ENCODE results near the gene C5.

Gene C5

DNA sequence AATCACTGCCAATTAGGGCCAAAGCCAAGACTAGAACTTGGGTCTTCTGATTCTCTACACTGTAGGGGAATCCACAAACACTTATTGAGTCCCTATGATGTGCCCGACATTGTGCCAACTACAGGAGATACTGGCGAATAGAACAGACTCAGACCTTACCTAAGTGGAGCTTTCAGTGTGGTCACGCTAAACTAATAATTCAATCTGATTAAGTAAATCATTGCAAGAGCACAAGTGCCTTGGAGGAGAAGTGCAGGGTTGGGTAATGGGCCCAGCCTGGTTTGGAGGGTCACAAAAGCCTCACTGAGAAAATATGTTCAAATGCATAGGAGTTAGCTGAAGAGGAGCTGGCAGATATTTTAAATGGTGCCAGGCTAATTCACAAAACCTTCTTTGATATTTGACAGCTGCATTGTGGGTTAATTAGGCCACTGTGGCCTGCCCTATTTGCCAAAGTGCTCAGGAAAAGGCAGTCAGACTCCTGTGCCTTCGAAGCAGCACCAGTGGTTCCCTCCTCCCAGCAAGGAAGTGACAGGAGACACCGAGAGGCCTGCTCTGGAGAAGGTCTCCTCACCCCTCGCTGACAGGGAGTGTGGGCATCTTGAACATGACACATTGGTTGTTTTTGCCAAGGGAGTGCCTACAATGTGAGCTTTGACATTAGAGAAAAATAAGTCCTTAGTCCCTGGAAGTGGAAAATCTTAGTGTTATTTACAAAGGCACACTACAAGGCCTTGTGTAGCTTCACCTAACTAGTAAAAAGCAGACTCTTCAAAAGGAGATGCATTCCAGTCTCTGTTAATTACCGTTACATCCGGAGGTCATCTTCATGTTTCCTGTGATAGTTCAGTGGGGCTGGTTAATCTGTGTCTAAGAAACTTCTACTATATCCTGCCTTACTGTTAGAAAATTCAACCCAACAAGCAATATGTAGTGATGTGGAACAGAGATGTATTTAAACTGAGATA, 99.4 kb downstream of the C5 start:
- no peak for TF ChIP-seq POLR2A (IDR thresholded peaks at IDR 0.05; ENCODE audit: low read depth, low read length)
- DNase-seq (ENCODE audit: insufficient read length, low spot score) (no peak), FAIRE-seq (no peak)

DNA sequence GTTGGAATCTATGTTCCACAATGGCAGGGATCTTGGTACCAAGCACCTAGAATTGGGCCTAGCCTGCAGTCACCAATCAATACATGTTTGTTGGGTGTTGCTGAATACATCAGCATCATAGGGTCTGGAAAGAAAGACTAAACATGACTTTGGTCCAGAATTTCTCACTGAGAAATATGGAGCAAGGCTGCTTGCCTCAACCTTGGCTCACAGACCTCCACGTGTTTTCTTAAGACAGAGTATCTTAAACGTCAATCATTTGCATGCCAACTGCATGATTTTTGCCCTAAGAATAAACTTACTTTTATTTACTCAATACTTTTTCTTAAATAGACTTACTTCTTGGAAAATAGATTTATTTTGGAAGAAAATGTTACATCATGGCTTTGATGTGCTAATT, 100.8 kb downstream of the C5 start:
- DNase-seq (ENCODE audit: insufficient read length, low spot score) (no peak), FAIRE-seq (no peak)
- no peak for TF ChIP-seq POLR2A (IDR thresholded peaks at IDR 0.05; ENCODE audit: low read depth, low read length)

GRCh38 chr9:120948824-120949223, 101.3 kb downstream of the C5 start:
- FAIRE-seq (no peak), DNase-seq (ENCODE audit: insufficient read length, low spot score) (no peak)
- TF ChIP-seq POLR2A (IDR thresholded peaks at IDR 0.05; ENCODE audit: low read depth, low read length), result no peak

DNA sequence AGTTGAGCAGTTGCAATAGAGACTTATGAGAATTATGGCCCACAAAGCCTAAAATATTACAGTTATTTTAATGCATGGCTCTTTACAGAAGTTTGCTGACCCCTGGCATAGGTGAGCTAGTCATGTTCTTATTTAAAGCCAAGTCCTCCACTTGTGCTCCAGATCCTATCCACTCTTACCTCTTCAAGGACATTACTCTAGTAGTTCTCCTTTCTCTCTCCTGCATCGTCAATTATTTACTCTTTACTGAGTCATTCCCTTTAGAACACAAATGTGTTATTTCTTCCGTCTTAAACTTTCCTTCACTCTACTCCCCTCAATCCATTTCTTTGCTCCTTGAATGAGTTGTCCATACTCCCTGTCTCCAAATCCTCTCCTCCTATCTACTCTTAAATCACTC, 102.9 kb downstream of the C5 start:
- no peak for TF ChIP-seq POLR2A (IDR thresholded peaks at IDR 0.05; ENCODE audit: low read depth, low read length)
- DNase-seq (ENCODE audit: insufficient read length, low spot score), result no peak
- FAIRE-seq, result no peak

GRCh38 chr9:120946259-120946658, 103.8 kb downstream of the C5 start:
- FAIRE-seq, result peak; percentile 41
- no peak for DNase-seq (ENCODE audit: insufficient read length, low spot score)
- TF ChIP-seq POLR2A (IDR thresholded peaks at IDR 0.05; ENCODE audit: low read depth, low read length), result no peak

- DNase-seq (ENCODE audit: insufficient read length, low spot score) (no peak), FAIRE-seq (no peak)
- TF ChIP-seq POLR2A (IDR thresholded peaks at IDR 0.05; ENCODE audit: low read depth, low read length), result no peak
These were observed 105.1 kb downstream of the C5 start for GRCh38 chr9:120944948-120945347.

DNA sequence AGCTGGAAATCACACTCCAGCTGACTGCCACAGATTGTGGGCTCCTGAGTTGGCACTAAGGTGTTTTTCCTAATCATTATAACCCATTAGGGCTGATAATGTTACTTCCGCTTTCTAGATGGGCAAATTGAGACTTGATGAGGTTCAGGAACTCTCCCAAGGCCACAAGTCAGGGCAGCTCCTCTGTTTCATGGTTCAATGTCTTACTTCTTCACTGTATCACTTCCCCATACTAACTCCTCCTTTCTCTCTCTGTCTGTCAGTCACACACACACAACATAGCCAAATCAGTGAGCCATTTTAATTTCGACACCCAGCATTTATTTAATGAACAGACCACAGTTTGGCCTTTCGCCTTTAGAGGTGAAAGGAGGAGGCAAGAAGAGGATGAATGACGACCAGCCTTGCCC, 105.6 kb downstream of the C5 start:
- TF ChIP-seq POLR2A (IDR thresholded peaks at IDR 0.05; ENCODE audit: low read depth, low read length), result no peak
- no peak for DNase-seq (ENCODE audit: insufficient read length, low spot score)
- FAIRE-seq, result no peak

GRCh38 chr9:120942186-120943001, 107.7 kb downstream of the C5 start:
- FAIRE-seq, result no peak
- TF ChIP-seq POLR2A (IDR thresholded peaks at IDR 0.05; ENCODE audit: low read depth, low read length), result no peak
- DNase-seq (ENCODE audit: insufficient read length, low spot score), result no peak

DNA sequence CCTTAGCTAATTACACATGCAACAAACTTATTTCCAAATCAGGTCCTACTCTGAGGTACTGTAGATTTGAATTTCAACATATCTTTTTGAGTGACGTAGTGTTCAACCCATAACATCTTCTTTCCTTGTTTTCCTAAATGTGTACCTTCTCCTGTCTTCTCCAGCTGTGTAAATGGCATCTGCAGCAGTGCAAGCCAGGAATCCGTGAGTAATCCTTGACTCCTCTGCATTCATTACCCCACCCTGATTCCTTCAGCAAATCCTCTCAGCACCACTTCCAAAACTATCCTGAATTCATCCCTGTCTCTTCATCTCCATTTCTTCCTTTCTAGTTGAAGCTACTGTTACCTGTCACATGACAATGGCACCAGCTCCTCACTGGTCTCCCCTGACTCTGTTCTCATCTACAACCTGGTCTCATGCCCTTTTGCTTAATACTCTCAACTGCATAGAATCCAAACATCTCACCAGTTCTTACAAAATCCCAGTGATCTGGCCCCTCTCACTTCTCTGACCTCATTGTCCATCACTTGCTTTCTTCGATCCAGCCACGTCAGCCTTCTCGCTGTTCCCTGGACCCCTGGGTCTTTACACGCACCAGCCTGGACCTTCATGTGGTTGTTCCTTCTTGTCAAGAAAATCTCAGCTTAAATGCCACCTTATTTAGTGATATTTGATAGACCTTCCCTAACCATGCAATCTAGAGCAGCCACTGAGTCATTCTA, 108.9 kb downstream of the C5 start:
- TF ChIP-seq POLR2A (IDR thresholded peaks at IDR 0.05; ENCODE audit: low read depth, low read length), result no peak
- peak; percentile 65 for DNase-seq (ENCODE audit: insufficient read length, low spot score)
- FAIRE-seq, result peak; percentile 92

DNA sequence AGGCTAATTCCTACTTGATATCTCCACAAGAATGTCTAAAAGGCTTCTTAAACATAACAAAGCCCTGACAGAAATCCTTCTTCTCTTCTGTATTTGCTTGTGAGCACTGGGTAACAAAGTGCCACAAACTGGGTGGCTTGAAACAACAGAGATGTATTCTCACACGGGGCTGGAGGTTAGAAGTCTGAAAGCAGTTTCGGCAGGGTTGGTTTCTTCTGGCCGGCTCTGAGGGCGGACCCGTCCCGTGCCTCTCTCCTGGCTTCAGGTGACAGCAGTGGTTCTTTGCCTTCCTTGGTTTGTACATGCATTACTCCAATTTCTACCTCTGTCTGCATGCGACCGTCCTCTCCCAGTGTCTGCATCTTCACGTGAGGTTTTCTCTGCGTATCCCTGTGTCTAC, 109.5 kb downstream of the C5 start:
- no peak for TF ChIP-seq POLR2A (IDR thresholded peaks at IDR 0.05; ENCODE audit: low read depth, low read length)
- DNase-seq (ENCODE audit: insufficient read length, low spot score), result no peak
- no peak for FAIRE-seq

- TF ChIP-seq POLR2A (IDR thresholded peaks at IDR 0.05; ENCODE audit: low read depth, low read length), result no peak
- no peak for DNase-seq (ENCODE audit: insufficient read length, low spot score)
- no peak for FAIRE-seq
These were observed 111.2 kb downstream of the C5 start for GRCh38 chr9:120938851-120939250.

- TF ChIP-seq POLR2A (IDR thresholded peaks at IDR 0.05; ENCODE audit: low read depth, low read length), result no peak
- no peak for FAIRE-seq
- no peak for DNase-seq (ENCODE audit: insufficient read length, low spot score)
These were observed 112.5 kb downstream of the C5 start for GRCh38 chr9:120937596-120937995.

GRCh38 chr9:120937127-120937526, 112.9 kb downstream of the C5 start:
- FAIRE-seq (no peak), DNase-seq (ENCODE audit: insufficient read length, low spot score) (no peak)
- no peak for TF ChIP-seq POLR2A (IDR thresholded peaks at IDR 0.05; ENCODE audit: low read depth, low read length)

GRCh38 chr9:120936764-120937122, 113.3 kb downstream of the C5 start:
- DNase-seq (ENCODE audit: insufficient read length, low spot score) (no peak), FAIRE-seq (no peak)
- no peak for TF ChIP-seq POLR2A (IDR thresholded peaks at IDR 0.05; ENCODE audit: low read depth, low read length)

Measured in H54 (cell line).